K562 treated with DMSO at 1 percent for 4 hours (cell line): Measurements from ENCODE around the gene SIRT5. TPM values are rescaled to one million over a fixed set of nuclear protein-coding genes. Genes with fewer than 3 reads are reported as not detected.

Experiments used
- total RNA-seq: library from RNA; unstranded; fragments of 300-600 nt; gene quantifications from 2 replicates; pipeline ENCODE4 v1.2.3, GENCODE V29; 2022; ENCODE audit not compliant: insufficient read depth

Gene SIRT5
- total RNA-seq = 5.7 and 5.9 TPM in 2 replicates

GRCh38 chr6:13574571-13575376, at the start of gene SIRT5:
Gene SIRT5 (plus strand): TSS chr6:13574601. CDS start chr6:13584111, 9,510 bp downstream.

GRCh38 chr6:13614926-13615791, 40.8 kb downstream of the SIRT5 start, which contains the start of gene NOL7:
Gene NOL7 (plus strand): TSS chr6:13615335. CDS start chr6:13615359, 24 bp downstream.

Other genes with a start within 250 kb of the SIRT5 start
- 58.3 and 77.4 TPM in 2 replicates for gene TBC1D7, start 246.1 kb upstream of the SIRT5 start, total RNA-seq
- 2.4 and 3.7 TPM in 2 replicates for gene GFOD1, start 87.0 kb upstream of the SIRT5 start, total RNA-seq
- 104 and 115 TPM in 2 replicates for gene NOL7, start 40.7 kb downstream of the SIRT5 start, total RNA-seq
- 60.1 and 68.3 TPM in 2 replicates for gene RANBP9, start 137.2 kb downstream of the SIRT5 start, total RNA-seq
- 19.6 and 21.2 TPM in 2 replicates for gene MCUR1, start 240.0 kb downstream of the SIRT5 start, total RNA-seq